T-helper 9 cell (primary cell): ENCODE results near the gene NFE2L1.
"Not testable (repeated sequence)": the region's sequence is repeated elsewhere in the genome, so short reads cannot be mapped to it uniquely, and the experiment has no call there.

Experiments
- DNase-seq: peaks from one replicate; pipeline ENCODE4 v3.0.0-alpha.2; 2020

NFE2L1 gene

GRCh38 chr17:48070195-48070594 lies 22.0 kb downstream of the NFE2L1 start:
- DNase-seq: no peak

DNA sequence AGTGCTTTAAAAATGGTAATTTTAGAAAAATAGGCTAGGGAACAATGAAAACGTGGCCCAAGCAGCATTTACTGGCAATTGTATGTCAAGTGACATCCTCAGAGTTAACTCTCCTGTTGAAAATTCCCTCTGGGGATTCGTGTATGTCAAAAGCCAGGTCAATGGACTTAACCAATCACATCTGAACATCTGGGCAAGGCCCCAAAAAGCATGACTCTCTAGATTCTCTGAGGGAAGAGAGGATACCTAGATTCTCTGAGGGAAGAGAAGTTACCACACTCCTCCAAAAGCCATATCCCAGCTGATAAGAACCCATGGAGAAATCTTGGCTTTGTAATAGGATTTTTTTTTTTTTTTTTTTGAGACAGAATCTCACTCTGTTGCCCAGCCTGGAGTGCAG lies 23.5 kb downstream of the NFE2L1 start:
- DNase-seq: no peak

- not testable (repeated sequence) for DNase-seq
These were observed 24.7 kb downstream of the NFE2L1 start for GRCh38 chr17:48072811-48073210.

- not testable (repeated sequence) for DNase-seq
These were observed 25.5 kb downstream of the NFE2L1 start for GRCh38 chr17:48073566-48074094.

GRCh38 chr17:48074322-48075081 lies 26.3 kb downstream of the NFE2L1 start:
- DNase-seq: peak; percentile 72

DNA sequence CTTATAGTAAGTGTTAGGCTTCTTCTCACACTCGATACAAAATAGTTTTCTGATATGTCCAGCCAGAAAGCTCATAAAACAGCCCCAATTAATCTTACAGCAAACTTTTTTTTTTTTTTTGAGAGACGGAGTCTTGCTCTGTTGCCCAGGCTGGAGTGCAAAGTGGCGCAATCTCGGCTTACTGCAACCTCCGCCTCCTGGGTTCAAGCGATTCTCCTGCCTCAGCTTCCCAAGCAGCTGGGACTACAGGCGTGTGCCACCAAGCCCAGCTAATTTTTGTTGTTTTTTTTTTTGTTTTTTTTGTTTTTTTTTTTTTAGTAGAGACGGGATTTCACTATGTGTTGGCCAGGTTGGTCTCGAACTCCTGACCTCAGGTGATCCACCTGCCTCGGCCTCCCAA lies 29.0 kb downstream of the NFE2L1 start:
- DNase-seq: not testable (repeated sequence)

- DNase-seq: no peak
These were observed 33.7 kb downstream of the NFE2L1 start for GRCh38 chr17:48081858-48082257.

GRCh38 chr17:48084932-48085331 lies 36.8 kb downstream of the NFE2L1 start:
- no peak for DNase-seq

DNA sequence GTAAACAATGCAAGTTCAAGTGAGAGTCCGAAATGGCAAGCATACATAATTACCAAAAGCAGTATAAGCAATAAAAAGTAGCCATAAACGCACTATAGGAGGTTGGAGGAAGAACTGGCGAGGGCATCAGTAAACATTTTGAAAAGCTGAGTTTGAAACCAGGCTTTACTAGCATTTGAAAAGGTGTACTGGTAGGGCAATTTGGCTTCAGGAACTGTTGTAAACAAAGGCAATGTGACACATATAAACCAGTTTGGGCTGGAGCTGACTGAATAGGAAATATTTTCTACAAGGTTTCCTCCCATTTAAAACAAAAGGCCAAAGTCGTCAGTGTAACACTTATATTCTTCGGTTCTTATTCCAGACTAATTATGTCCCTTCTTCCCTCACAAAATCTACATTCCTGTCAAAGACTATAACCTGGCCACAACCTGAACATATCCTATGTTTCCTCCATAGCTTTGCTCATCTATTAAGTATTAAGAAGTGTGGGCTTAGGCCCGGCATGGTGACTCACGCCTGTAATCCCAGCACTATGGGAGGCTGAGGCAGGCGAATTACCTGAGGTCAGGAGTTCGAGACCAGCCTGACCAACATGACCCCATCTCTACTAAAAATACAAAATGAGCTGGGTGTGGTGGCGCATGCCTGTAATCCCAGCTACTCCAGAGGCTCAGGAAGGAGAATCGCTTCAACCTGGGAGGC lies 45.3 kb downstream of the NFE2L1 start:
- DNase-seq: no peak

- no peak for DNase-seq
These were observed 47.5 kb downstream of the NFE2L1 start for GRCh38 chr17:48095611-48096010.

DNA sequence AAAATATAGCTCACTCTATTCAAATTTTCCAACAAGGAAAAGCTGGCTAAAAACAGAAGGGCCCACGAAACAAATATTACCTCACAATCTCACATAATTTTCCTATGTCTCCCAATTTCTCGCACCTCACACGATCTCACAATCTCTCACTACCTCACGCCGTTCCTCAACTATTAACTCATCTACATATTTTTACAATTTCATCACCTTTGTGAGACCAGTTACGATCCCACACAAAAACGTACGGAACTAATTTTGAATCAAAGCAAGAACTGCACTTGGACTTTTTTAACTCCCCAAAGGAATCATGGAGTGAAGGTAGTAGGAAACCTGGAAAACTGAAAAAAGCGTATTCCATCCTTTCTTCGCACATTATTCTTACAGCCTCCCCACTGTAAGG lies 52.0 kb downstream of the NFE2L1 start:
- no peak for DNase-seq

- DNase-seq: no peak
These were observed 52.4 kb downstream of the NFE2L1 start for GRCh38 chr17:48100591-48101011.

- DNase-seq: peak; percentile 83
These were observed 53.0 kb downstream of the NFE2L1 start, which contains the start of gene CBX1 for GRCh38 chr17:48101012-48101720. Gene CBX1, minus strand, starts transcription at chr17:48101478. Its CDS starts 24,474 bp downstream, at chr17:48077004.

DNA sequence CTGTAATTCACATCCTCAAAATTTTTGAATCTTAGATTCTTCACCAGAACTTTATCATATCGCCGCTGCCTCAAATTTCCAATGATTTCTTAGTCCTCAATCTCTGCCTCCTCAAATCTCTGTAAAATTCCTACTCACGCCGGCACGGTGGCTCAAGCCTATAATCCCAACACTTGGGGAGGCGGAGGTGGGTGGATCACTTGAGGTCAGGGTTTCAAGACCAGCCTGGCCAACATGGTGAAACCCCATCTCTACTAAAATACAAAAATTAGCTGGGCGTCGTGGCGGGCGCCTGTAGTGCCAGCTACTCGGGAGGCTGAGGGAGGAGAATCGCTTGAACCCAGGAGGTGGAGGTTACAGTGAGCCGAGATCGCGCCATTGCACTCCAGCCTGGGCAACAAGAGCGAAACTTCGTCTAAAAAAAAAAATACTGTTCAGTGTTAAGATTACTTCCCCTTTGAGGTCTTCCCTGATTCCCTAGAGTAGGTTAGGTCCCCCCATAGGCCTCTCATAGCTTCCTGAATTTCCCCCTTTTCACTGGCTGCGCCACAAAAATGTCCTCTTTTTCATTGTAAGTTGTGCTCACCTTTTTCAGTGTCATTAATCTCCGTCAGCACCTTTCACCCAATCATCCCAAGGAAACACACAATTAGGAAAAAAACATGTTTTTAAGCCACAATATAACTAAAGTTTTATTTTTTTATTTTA lies 54.0 kb downstream of the NFE2L1 start:
- DNase-seq: no peak

DNA sequence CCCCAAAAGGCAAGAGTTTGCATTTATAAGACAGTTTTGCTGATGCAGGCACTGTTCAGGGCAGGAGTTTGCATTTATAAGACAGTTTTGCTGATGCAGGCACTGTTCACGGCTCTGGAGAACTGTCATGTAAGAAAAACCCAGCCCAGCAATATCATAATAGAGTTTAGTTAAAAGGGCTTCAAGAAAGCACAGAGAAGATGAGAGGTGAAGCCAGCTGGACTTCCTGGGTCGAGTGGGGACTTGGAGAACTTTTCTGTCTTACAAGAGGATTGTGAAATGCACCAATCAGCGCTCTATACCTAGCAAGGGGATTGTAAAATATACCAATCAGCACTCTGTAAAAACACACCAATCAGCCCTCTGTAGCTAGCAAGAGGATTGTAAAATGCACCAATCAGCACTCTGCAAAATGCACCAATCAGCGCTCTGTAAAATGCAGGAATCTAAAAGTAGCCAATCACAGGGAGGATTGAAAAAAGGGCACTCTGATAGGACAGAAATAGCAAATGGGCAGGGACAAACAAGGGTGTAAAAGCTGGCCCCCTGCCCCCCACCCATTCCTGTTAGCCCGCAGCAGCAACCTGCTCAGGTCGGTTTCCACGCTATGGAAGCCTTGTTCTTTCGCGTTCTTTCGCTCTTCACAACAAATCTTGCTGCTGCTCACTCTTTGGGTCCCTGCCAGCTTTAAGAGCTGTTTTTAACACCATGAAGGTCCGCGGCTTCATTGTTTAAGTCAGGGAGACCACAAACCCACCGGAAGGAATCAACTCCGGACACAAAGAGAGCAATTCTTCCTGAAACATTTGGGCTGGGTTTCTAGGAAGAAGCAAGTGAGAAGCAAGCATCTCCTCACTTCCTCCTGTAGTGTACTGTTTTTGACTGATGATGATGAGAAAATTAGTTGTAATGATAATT lies 54.9 kb downstream of the NFE2L1 start:
- DNase-seq: no peak

GRCh38 chr17:48104440-48104839 lies 56.3 kb downstream of the NFE2L1 start:
- no peak for DNase-seq

- DNase-seq: no peak
These were observed 58.6 kb downstream of the NFE2L1 start for GRCh38 chr17:48106802-48107136.

- peak; percentile 97 for DNase-seq
These were observed 59.2 kb downstream of the NFE2L1 start, which contains the start of gene SNX11 for GRCh38 chr17:48107137-48108055. Gene SNX11, plus strand, starts transcription at chr17:48107766. Its CDS starts 4,278 bp downstream, at chr17:48112044.

DNA sequence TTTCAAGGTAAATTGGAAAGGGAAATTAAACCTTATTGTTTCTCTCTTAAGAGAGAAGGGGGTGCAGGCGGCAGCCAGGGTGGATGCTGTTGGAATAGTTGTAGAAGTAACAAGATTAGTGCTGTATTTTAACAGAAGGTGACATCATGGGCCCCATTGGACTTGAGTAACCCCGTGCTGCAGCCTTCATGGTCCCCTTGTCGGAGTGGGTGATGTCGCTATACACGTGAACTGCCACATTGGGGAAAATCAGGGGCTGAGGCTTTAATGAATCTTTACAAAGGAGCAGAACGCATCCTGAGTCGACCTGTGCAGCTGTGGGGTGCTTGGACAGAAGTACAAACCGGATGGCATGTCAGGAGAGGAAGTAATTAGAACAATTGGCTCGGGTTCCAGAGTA lies 62.6 kb downstream of the NFE2L1 start:
- no peak for DNase-seq
